OCI-LY7 (cell line): ENCODE measurements around the gene ZNF747.

Experiments
- EZH2phosphoT487 ChIP-seq: fragments of 200-600 bp; sonication (generic); IDR thresholded peaks from 2 replicates; pipeline ENCODE4 v1.6.1; 2018; ENCODE audit warnings: low read depth, borderline replicate concordance, mild to moderate bottlenecking, mixed run types, antibody characterized with exemption, low read length, moderate library complexity, mixed read lengths
- TF ChIP-seq, protein P1 (sequence below): fragments of 200-600 bp; sonication (generic); conservative IDR thresholded peaks from 2 replicates; pipeline ENCODE4 v1.5.1; 2014; ENCODE audit warnings: mild to moderate bottlenecking, antibody characterized with exemption, low read length, moderate library complexity, mixed read lengths

DNA sequence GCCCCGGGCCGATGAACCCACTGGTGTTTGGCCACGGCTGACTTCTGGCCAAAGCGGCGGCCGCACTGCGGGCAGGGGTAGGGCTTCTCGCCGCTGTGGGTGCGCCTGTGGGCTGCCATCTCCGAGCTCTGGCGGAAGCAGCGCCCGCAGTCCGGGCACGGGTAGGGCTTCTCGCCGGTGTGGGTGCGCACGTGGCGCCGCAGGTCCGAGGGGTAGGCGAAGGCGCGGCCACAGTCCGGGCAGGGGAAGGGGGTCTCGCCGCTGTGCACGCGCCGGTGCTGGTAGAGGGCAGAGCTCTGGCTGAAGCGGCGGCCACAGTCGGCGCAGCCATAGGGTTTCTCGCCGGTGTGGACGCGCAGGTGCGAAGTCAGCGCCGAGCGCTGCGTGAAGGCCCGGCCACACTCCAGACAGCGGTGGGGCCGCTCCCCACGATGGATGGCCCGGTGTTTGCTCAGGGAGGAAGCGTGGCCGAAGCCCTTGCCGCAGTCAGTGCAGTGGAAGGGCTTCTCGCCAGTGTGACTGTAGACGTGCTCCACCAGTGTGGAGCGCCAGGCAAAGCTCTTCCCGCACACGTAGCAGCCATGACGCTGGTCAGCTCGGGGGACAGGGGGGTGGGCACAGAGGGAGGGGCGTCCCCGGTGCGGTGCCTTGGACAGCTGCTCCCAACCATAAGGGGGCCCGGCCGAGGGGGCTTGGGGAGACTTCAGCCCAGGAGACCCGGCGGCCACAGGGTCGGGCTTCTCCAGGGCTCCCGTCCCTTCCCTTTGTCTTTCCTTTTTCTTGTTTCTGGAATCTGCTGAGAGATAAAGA is 20.9 kb upstream of the ZNF747 start:
- TF ChIP-seq, protein P1, sequence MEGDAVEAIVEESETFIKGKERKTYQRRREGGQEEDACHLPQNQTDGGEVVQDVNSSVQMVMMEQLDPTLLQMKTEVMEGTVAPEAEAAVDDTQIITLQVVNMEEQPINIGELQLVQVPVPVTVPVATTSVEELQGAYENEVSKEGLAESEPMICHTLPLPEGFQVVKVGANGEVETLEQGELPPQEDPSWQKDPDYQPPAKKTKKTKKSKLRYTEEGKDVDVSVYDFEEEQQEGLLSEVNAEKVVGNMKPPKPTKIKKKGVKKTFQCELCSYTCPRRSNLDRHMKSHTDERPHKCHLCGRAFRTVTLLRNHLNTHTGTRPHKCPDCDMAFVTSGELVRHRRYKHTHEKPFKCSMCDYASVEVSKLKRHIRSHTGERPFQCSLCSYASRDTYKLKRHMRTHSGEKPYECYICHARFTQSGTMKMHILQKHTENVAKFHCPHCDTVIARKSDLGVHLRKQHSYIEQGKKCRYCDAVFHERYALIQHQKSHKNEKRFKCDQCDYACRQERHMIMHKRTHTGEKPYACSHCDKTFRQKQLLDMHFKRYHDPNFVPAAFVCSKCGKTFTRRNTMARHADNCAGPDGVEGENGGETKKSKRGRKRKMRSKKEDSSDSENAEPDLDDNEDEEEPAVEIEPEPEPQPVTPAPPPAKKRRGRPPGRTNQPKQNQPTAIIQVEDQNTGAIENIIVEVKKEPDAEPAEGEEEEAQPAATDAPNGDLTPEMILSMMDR, result no peak
- no peak for TF ChIP-seq EZH2phosphoT487
